K562 (cell line): ENCODE measurements around the gene PRR5. TPM values are rescaled to one million over a fixed set of nuclear protein-coding genes. Genes with fewer than 3 reads are reported as not detected.
"Not testable (repeated sequence)": the region's sequence is repeated elsewhere in the genome, so short reads cannot be mapped to it uniquely, and the experiment has no call there.

Source experiments
- ATAC-seq: fragments of 200-7000 bp; cut with Tn5 transposase; 3 replicates; pipeline ENCODE4 v1.9.1; 2020; ENCODE audit warnings: moderate library complexity
- BruUV-seq: library from RNA; stranded (reverse); fragments of 400-500 nt; replicated peaks from 2 replicates; lab custom pipeline; 2021; lab: Mats Ljungman, UMichigan
- CTCF ChIA-PET: fragments of 300-600 bp; formaldehyde crosslinking; extraction: SDS; loops from one replicate; lab custom pipeline; 2021; ENCODE audit warnings: low intra/inter-chr PET ratio; lab: Yijun Ruan, JAX
- POLR2A ChIA-PET: fragments of 300-600, 350-650 bp; sonication (Branson Sonifier 250); formaldehyde crosslinking; extraction: SDS; loops from one replicate; lab custom pipeline; 2021; ENCODE audit warnings: antibody characterized with exemption, inconsistent platforms; lab: Yijun Ruan, JAX
- DNase-seq, 4 experiments: peaks; one replicate each; pipeline versions ENCODE4 v3.0.0 to v3.0.0-alpha.2; 2011 to 2018; ENCODE audit warnings: low spot score in 3 of 4, mixed read lengths in 3 of 4; ENCODE audit errors: extremely low read depth in 1 of 4
- FAIRE-seq: peaks from 2 replicates; lab custom pipeline; 2011; peaks lifted over from hg19 to GRCh38; lab: Jason Lieb, UNC
- H2AFZ ChIP-seq: 2 replicates; pipeline ENCODE4 v1.6.0; 2011; ENCODE audit warnings: low read depth, low read length, control low read depth, inconsistent platforms
- H3K27ac ChIP-seq: fragments of 200-600 bp; 3 replicates; pipeline ENCODE4 v1.8.0; 2011; ENCODE audit warnings: low read depth, mild to moderate bottlenecking, control low read depth, inconsistent platforms, low read length, moderate library complexity, mixed read lengths; ENCODE audit errors: extremely low read depth
- H3K27me3 ChIP-seq, 2 experiments: fragments of 300-600 bp in 1 of 2; 2 replicates in 1 of 2; 3 replicates in 1 of 2; pipeline versions ENCODE4 v1.6.0 to v1.8.0; 2011; ENCODE audit warnings: inconsistent platforms in 2 of 2, low read length in 2 of 2, mild to moderate bottlenecking in 1 of 2, mixed read lengths in 1 of 2, moderate library complexity in 1 of 2; ENCODE audit not compliant: control insufficient read depth in 2 of 2, insufficient read depth in 2 of 2
- H3K36me3 ChIP-seq: fragments of 300-600 bp; 3 replicates; pipeline ENCODE4 v1.8.0; 2011; ENCODE audit warnings: mild to moderate bottlenecking, low read length, inconsistent platforms; ENCODE audit not compliant: control insufficient read depth, insufficient read depth
- H3K4me1 ChIP-seq, 2 experiments: fragments of 200-600 bp in 1 of 2; replicated peaks in 1 of 2; 2 replicates in 1 of 2; 3 replicates in 1 of 2; pipeline versions ENCODE4 v1.5.1 to v1.8.0; 2011; ENCODE audit warnings: inconsistent platforms in 2 of 2, low read length in 2 of 2, mild to moderate bottlenecking in 1 of 2, mixed read lengths in 1 of 2, moderate library complexity in 1 of 2; ENCODE audit not compliant: control insufficient read depth in 2 of 2, insufficient read depth in 2 of 2
- H3K4me2 ChIP-seq: 2 replicates; pipeline ENCODE4 v1.6.1; 2011; ENCODE audit warnings: low read length, control low read depth, inconsistent platforms, mixed read lengths; ENCODE audit not compliant: insufficient read depth
- H3K4me3 ChIP-seq: fragments of 200-600 bp; sonication (generic), shearing (Covaris generic); 2 replicates; pipeline ENCODE4 v1.5.1; 2016; ENCODE audit warnings: control low read depth, inconsistent platforms
- H3K79me2 ChIP-seq: fragments of 200-600 bp; 3 replicates; pipeline ENCODE4 v1.8.0; 2011; ENCODE audit warnings: low read length, inconsistent platforms; ENCODE audit not compliant: control insufficient read depth, insufficient read depth
- H3K9ac ChIP-seq, 2 experiments: 2 replicates each; pipeline versions ENCODE4 v1.6.0 to v1.6.1; 2011; ENCODE audit warnings: low read depth in 2 of 2, low read length in 2 of 2, control low read depth in 1 of 2, inconsistent platforms in 1 of 2, mild to moderate bottlenecking in 1 of 2, mixed read lengths in 1 of 2; ENCODE audit not compliant: insufficient read depth in 1 of 2
- H3K9me1 ChIP-seq: one replicate; pipeline ENCODE4 v1.6.0; 2011; ENCODE audit warnings: inconsistent platforms, mild to moderate bottlenecking, low read length, moderate library complexity; ENCODE audit not compliant: control insufficient read depth, insufficient read depth
- H3K9me3 ChIP-seq: replicated peaks from 2 replicates; pipeline ENCODE4 v1.5.1; 2011; ENCODE audit warnings: low read depth, low read length, inconsistent platforms; ENCODE audit not compliant: control insufficient read depth, insufficient read depth
- H4K20me1 ChIP-seq: replicated peaks from 2 replicates; pipeline ENCODE4 v1.6.1; 2011; ENCODE audit warnings: low read length, inconsistent platforms, mixed read lengths; ENCODE audit not compliant: control insufficient read depth, insufficient read depth
- CREM ChIP-seq: IDR thresholded peaks from 2 replicates; pipeline ENCODE4 v1.6.1; 2014; ENCODE audit warnings: antibody characterized with exemption, low read depth
- CXXC5 ChIP-seq: fragments of 250-450 bp; sonication (Bioruptor Pico); IDR thresholded peaks from 2 replicates; pipeline ENCODE4 v1.8.0; 2022; ENCODE audit warnings: inconsistent platforms, mild to moderate bottlenecking, moderate library complexity
- GATAD2B ChIP-seq: fragments of 450-650 bp; IDR thresholded peaks from 2 replicates; pipeline ENCODE4 v1.6.1; 2017; ENCODE audit warnings: mild to moderate bottlenecking, borderline replicate concordance
- L3MBTL2 ChIP-seq: fragments of 450-650 bp; IDR thresholded peaks from 2 replicates; pipeline ENCODE4 v1.6.1; 2016; ENCODE audit warnings: mild to moderate bottlenecking, moderate library complexity
- MAX ChIP-seq: sonication (generic); formaldehyde crosslinking; IDR thresholded peaks from 2 replicates; pipeline ENCODE4 v1.9.0; 2022; ENCODE audit warnings: mild to moderate bottlenecking, missing genetic modification reagents
- MNT ChIP-seq, 2 experiments: fragments of 450-650 bp; conservative IDR thresholded peaks; 2 replicates each; pipeline ENCODE4 v1.6.1; 2017; ENCODE audit warnings: mild to moderate bottlenecking in 2 of 2, moderate library complexity in 2 of 2
- PHF8 ChIP-seq: fragments of 200-600 bp; sonication (generic); IDR thresholded peaks from 2 replicates; pipeline ENCODE4 v1.6.1; 2012; ENCODE audit warnings: mixed run types, mild to moderate bottlenecking, inconsistent platforms, low read length, moderate library complexity, borderline replicate concordance
- POLR2G ChIP-seq: fragments of 200-400 bp; formaldehyde crosslinking; IDR thresholded peaks from 2 replicates; pipeline ENCODE4 v1.6.1; 2017; ENCODE audit warnings: low read depth, mild to moderate bottlenecking, antibody characterized with exemption, low read length, moderate library complexity
- RBFOX2 ChIP-seq: fragments of 200-400 bp; formaldehyde crosslinking; IDR thresholded peaks from 2 replicates; pipeline ENCODE4 v1.6.1; 2017; ENCODE audit warnings: low read depth, mild to moderate bottlenecking, low read length, moderate library complexity
- SP1 ChIP-seq: sonication (generic); formaldehyde crosslinking; IDR thresholded peaks from 2 replicates; pipeline ENCODE4 v1.8.1; 2022; ENCODE audit warnings: mild to moderate bottlenecking, missing genetic modification reagents
- SREBF2 ChIP-seq: sonication (generic); formaldehyde crosslinking; IDR thresholded peaks from 2 replicates; pipeline ENCODE4 v1.4.0; 2020; ENCODE audit warnings: mild to moderate bottlenecking, missing genetic modification reagents
- STAG1 ChIP-seq: sonication (generic); formaldehyde crosslinking; IDR thresholded peaks from 2 replicates; pipeline ENCODE4 v1.5.0; 2020; ENCODE audit warnings: missing genetic modification reagents, borderline replicate concordance
- USF2 ChIP-seq: sonication (generic); formaldehyde crosslinking; IDR thresholded peaks from 2 replicates; pipeline ENCODE4 v1.5.0; 2020; ENCODE audit warnings: missing genetic modification reagents
- WGBS: fragments of 100-300 bp; shearing (Covaris generic); methylation state at CpG from one replicate; pipeline ENCODE4 v1.1.6; 2016; ENCODE audit warnings: low coverage, mixed read lengths; ENCODE audit not compliant: insufficient coverage; ENCODE audit errors: missing lambda C conversion rate; 5-methylcytosine and 5-hydroxymethylcytosine counted together
- in situ Hi-C: fragments of 300-500 bp; cut with MboI; formaldehyde crosslinking; loops from 4 replicates; pipeline ENCODE4 v1.15.0; 2018; ENCODE audit warnings: inconsistent platforms, mixed read lengths
- intact Hi-C: fragments of 100-400 bp; cut with micrococcal nuclease; formaldehyde crosslinking; loops from 2 replicates; pipeline ENCODE4 v1.14.2; 2022
- polyA plus RNA-seq, 8 experiments: library from polyadenylated mRNA; depleted of rRNA in 4 of 8; stranded (reverse) in 5 of 8; unstranded in 3 of 8; fragments of >200 nt; fragmentation: Nextera tagmentation in 2 of 8; fragmentation: Illumina TruSeq in 1 of 8; extraction: Ambion mirVana in 2 of 8; extraction: Trizol in 1 of 8; gene quantifications; 2 replicates each; pipeline versions ENCODE4 v1.2.1 to v1.2.3, GENCODE V29; 2011 to 2014; ENCODE audit warnings: inconsistent platforms in 1 of 8, missing spikeins in 1 of 8
- total RNA-seq, 7 experiments: library from RNA; depleted of rRNA in 6 of 7; stranded (reverse); fragments of >200 nt in 6 of 7; fragmentation: Illumina TruSeq in 2 of 7; extraction: Trizol in 2 of 7; gene quantifications; 2 replicates each; pipeline versions ENCODE4 v1.2.1 to v1.2.3, GENCODE V29; 2011 to 2021; ENCODE audit warnings: low replicate concordance in 1 of 7
- TF ChIP-seq, protein P1 (sequence below): fragments of 200-800 bp; sonication (Bioruptor generic); IDR thresholded peaks from 2 replicates; pipeline ENCODE4 v1.6.1; 2017; ENCODE audit warnings: missing genetic modification characterization, missing compliant biosample characterization
- TF ChIP-seq, protein P2 (sequence below): fragments of 450-650 bp; formaldehyde crosslinking; conservative IDR thresholded peaks from 2 replicates; pipeline ENCODE4 v1.4.0; 2022; ENCODE audit warnings: mild to moderate bottlenecking, missing genetic modification characterization

The PRR5 gene
- total and polyA plus RNA-seq, 9 of the 15 experiments (the other 6 are each of a cell fraction or from before 2014, with no cell fraction given), result 0.13 to 21.0 (median 7.5) TPM

- TF ChIP-seq, protein P1, sequence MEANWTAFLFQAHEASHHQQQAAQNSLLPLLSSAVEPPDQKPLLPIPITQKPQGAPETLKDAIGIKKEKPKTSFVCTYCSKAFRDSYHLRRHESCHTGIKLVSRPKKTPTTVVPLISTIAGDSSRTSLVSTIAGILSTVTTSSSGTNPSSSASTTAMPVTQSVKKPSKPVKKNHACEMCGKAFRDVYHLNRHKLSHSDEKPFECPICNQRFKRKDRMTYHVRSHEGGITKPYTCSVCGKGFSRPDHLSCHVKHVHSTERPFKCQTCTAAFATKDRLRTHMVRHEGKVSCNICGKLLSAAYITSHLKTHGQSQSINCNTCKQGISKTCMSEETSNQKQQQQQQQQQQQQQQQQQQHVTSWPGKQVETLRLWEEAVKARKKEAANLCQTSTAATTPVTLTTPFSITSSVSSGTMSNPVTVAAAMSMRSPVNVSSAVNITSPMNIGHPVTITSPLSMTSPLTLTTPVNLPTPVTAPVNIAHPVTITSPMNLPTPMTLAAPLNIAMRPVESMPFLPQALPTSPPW (CRISPR knock-in tag), result peak; percentile 35; the same call in 1 of the 2 replicates
- TF ChIP-seq, protein P2, sequence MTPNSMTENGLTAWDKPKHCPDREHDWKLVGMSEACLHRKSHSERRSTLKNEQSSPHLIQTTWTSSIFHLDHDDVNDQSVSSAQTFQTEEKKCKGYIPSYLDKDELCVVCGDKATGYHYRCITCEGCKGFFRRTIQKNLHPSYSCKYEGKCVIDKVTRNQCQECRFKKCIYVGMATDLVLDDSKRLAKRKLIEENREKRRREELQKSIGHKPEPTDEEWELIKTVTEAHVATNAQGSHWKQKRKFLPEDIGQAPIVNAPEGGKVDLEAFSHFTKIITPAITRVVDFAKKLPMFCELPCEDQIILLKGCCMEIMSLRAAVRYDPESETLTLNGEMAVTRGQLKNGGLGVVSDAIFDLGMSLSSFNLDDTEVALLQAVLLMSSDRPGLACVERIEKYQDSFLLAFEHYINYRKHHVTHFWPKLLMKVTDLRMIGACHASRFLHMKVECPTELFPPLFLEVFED (CRISPR knock-in tag), result no peak
- TF ChIP-seq MAX (CRISPR knock-in tag) (peak; percentile 56), MNT (conservative IDR thresholded peaks at IDR 0.05) (peak in 1 of 2 experiments; percentile 46; a peak in 1 of 4 replicates), STAG1 (CRISPR knock-in tag) (no peak), CREM (peak; percentile 11; the same call in 1 of the 2 replicates), PHF8 (peak; percentile 22; the same call in 1 of the 2 replicates), CXXC5 (CRISPR knock-in tag) (0 out of 2 replicates have a peak, but pooled peaks have one; percentile 47), SP1 (peak; percentile 29; the same call in 1 of the 2 replicates), USF2 (CRISPR knock-in tag) (peak; percentile 32; the same call in 1 of the 2 replicates), RBFOX2 (peak; percentile 30; the same call in 1 of the 2 replicates), POLR2G (peak; percentile 44; the same call in 1 of the 2 replicates), L3MBTL2 (peak; percentile 22; the same call in 1 of the 2 replicates), SREBF2 (CRISPR knock-in tag) (no peak), GATAD2B (peak; percentile 57; the same call in 1 of the 2 replicates)
- TF ChIP-seq, all 486 proteins: peak for 16
Measured at GRCh38 chr22:44701824-44702478, at the start of gene PRR5 (continued).

DNA sequence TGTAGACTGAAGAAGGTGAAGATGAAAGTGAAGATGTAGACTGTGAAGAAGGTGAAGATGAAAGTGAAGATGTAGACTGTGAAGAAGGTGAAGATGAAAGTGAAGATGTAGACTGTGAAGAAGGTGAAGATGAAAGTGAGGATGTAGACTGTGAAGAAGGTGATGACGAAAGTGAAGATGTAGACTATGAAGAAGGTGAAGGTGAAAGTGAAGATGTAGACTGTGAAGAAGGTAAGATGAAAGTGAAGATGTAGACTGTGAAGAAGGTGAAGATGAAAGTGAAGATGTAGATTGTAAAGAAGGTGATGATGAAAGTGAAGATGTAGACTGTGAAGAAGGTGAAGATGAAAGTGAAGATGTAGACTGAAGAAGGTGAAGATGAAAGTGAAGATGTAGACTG lies 49.1 kb upstream of the PRR5 start:
- H4K20me1 ChIP-seq, BruUV-seq, H3K27ac ChIP-seq, H3K9me1 ChIP-seq, H3K9me3 ChIP-seq, H3K36me3 ChIP-seq, DNase-seq, CTCF ChIA-PET, H3K4me3 ChIP-seq, H2AFZ ChIP-seq, ATAC-seq, FAIRE-seq, H3K4me1 ChIP-seq, H3K9ac ChIP-seq, POLR2A ChIA-PET, H3K79me2 ChIP-seq, intact Hi-C loops, in situ Hi-C loops, H3K4me2 ChIP-seq: not testable (repeated sequence)
- peaks cover under 1 to 14% of the 10 kb centered on the region in 2 experiments; a peak in 2 of 5 replicates for H3K27me3 ChIP-seq
- 0% methylated on average over 1 of the region's 1 CpG for WGBS
